ENCODE results near the gene HSPA8. TPM values are rescaled to one million over a fixed set of nuclear protein-coding genes. Genes with fewer than 3 reads are reported as not detected.

Gene HSPA8
- total RNA-seq, 1 experiment from 2014 or later, result 1,124 TPM

GRCh38 chr11:123046473-123047259 is 15.3 kb downstream of the HSPA8 start (continued):
- TF ChIP-seq ZNF532 (CRISPR knock-in tag; IDR thresholded peaks at IDR 0.05; ENCODE audit: borderline replicate concordance) (no peak), CREB1 (CRISPR knock-in tag; IDR thresholded peaks at IDR 0.05) (no peak), AR (CRISPR knock-in tag; IDR thresholded peaks at IDR 0.05) (no peak)
- TF ChIP-seq, protein P1, sequence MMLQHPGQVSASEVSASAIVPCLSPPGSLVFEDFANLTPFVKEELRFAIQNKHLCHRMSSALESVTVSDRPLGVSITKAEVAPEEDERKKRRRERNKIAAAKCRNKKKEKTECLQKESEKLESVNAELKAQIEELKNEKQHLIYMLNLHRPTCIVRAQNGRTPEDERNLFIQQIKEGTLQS (CRISPR knock-in tag; conservative IDR thresholded peaks at IDR 0.05), result no peak
- TF ChIP-seq, protein P2, sequence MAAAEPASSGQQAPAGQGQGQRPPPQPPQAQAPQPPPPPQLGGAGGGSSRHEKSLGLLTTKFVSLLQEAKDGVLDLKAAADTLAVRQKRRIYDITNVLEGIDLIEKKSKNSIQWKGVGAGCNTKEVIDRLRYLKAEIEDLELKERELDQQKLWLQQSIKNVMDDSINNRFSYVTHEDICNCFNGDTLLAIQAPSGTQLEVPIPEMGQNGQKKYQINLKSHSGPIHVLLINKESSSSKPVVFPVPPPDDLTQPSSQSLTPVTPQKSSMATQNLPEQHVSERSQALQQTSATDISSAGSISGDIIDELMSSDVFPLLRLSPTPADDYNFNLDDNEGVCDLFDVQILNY (CRISPR knock-in tag; IDR thresholded peaks at IDR 0.05), result no peak

DNA sequence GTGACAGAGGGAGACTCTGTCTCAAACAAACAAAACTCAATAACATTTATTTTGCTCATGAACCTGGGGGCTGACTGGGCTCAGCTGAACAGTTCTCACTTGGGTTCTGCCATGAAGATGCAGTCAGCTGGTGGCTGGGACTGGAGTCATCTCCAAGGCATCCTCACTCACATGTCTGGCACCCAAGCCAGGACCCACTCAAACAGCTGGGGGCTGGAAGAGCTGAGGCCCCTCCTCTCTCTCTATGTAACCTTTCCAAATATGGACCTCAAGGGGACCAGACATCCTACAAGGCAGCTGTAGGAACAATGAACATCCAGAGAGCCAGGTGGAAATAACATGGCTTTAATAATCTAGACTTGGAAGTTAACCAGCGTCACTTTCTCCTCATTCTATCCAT is 16.8 kb downstream of the HSPA8 start:
- DNase-seq (ENCODE audit: low spot score) (no peak), ATAC-seq (no peak)
- no peaks in the 10 kb centered on the region for H3K4me1 Mint-ChIP-seq
- POLR2A ChIA-PET, result no interaction called here
- H3K36me3 Mint-ChIP-seq, result no peaks in the 10 kb centered on the region
- H3K4me3 Mint-ChIP-seq, result no peak overlapping the region
- no peaks in the 10 kb centered on the region for H3K9me3 Mint-ChIP-seq
- TF ChIP-seq, protein P3, sequence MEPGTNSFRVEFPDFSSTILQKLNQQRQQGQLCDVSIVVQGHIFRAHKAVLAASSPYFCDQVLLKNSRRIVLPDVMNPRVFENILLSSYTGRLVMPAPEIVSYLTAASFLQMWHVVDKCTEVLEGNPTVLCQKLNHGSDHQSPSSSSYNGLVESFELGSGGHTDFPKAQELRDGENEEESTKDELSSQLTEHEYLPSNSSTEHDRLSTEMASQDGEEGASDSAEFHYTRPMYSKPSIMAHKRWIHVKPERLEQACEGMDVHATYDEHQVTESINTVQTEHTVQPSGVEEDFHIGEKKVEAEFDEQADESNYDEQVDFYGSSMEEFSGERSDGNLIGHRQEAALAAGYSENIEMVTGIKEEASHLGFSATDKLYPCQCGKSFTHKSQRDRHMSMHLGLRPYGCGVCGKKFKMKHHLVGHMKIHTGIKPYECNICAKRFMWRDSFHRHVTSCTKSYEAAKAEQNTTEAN (CRISPR knock-in tag; IDR thresholded peaks at IDR 0.05), result no peak
- no peak for TF ChIP-seq ARID4B (CRISPR knock-in tag; IDR thresholded peaks at IDR 0.05; ENCODE audit: borderline replicate concordance)
- CTCF ChIA-PET, result interaction anchor here (0.9 to 4.3 kb wide), 4 partner anchors 9 to 249 kb away, joined by 3 to 18 read pairs (median 5); no protein-coding TSS in a partner anchor
- no peaks in the 10 kb centered on the region for H3K27me3 Mint-ChIP-seq (ENCODE audit: low read depth)
- H3K27ac Mint-ChIP-seq, result no peak overlapping the region

Measured in WTC11 (cell line).